ENCODE measurements around the gene FOXK2.
A peak's percentile ranks its signal among the peaks of the same experiment; 100 is the strongest.

- TF ChIP-seq POLR2A (IDR thresholded peaks at IDR 0.05; ENCODE audit: low read length) = no peak
- TF ChIP-seq CTCF (IDR thresholded peaks at IDR 0.05) = no peak
- 0 out of 2 replicates have a peak, but pooled peaks have one; percentile 3 for TF ChIP-seq MAX (IDR thresholded peaks at IDR 0.05)
- no peak for TF ChIP-seq CHD2 (IDR thresholded peaks at IDR 0.05; ENCODE audit: low read length, partially characterized antibody)
- TF ChIP-seq REST (IDR thresholded peaks at IDR 0.05) = no peak
- TF ChIP-seq EP300 (IDR thresholded peaks at IDR 0.05) = no peak
- no peak for TF ChIP-seq E2F6 (IDR thresholded peaks at IDR 0.05; ENCODE audit: borderline replicate concordance, low read depth)
- no peak for TF ChIP-seq HMGXB4 (CRISPR knock-in tag; IDR thresholded peaks at IDR 0.05; ENCODE audit: borderline replicate concordance)
- TF ChIP-seq KDM1A (IDR thresholded peaks at IDR 0.05; ENCODE audit: low read depth) = no peak
- no peak for TF ChIP-seq CEBPB (IDR thresholded peaks at IDR 0.05)
- TF ChIP-seq ZSCAN20 (CRISPR knock-in tag; IDR thresholded peaks at IDR 0.05) = no peak
These were observed 26.8 kb upstream of the FOXK2 start for GRCh38 chr17:82492643-82493225.
